K562 (cell line): Measurements from ENCODE around the gene SAT1. TPM values are rescaled to one million over a fixed set of nuclear protein-coding genes. Genes with fewer than 3 reads are reported as not detected.

Source experiments
- ATF7 ChIP-seq: fragments of 450-650 bp; IDR thresholded peaks from 2 replicates; pipeline ENCODE4 v1.7.1; 2014; ENCODE audit warnings: mild to moderate bottlenecking, moderate library complexity
- CEBPB ChIP-seq: fragments of 450-650 bp; IDR thresholded peaks from 2 replicates; pipeline ENCODE4 v1.6.1; 2016; ENCODE audit warnings: missing genetic modification characterization, missing compliant biosample characterization
- CREM ChIP-seq: IDR thresholded peaks from 2 replicates; pipeline ENCODE4 v1.6.1; 2014; ENCODE audit warnings: antibody characterized with exemption, low read depth
- GTF2F1 ChIP-seq: IDR thresholded peaks from 2 replicates; pipeline ENCODE4 v1.6.1; 2011; ENCODE audit warnings: low read depth, low read length, improper control_type of control experiment
- JUND ChIP-seq, 2 experiments: IDR thresholded peaks; 2 replicates in 1 of 2; 3 replicates in 1 of 2; pipeline ENCODE4 v1.6.1; 2011; ENCODE audit warnings: borderline replicate concordance in 2 of 2, low read depth in 2 of 2, low read length in 2 of 2, improper control_type of control experiment in 1 of 2, missing biosample characterization in 1 of 2, missing genetic modification characterization in 1 of 2, missing genetic modification reagents in 1 of 2
- NCOA4 ChIP-seq: fragments of 450-650 bp; IDR thresholded peaks from 2 replicates; pipeline ENCODE4 v1.6.1; 2018; ENCODE audit warnings: mild to moderate bottlenecking; ENCODE audit not compliant: partially characterized antibody
- NRF1 ChIP-seq, 2 experiments: fragments of 450-650 bp; IDR thresholded peaks in 1 of 2; conservative IDR thresholded peaks in 1 of 2; 2 replicates each; pipeline ENCODE4 v1.6.1; 2014; ENCODE audit warnings: mild to moderate bottlenecking in 2 of 2
- U2AF1 ChIP-seq: fragments of 200-400 bp; formaldehyde crosslinking; optimal IDR thresholded peaks from 2 replicates; pipeline ENCODE3; 2017; ENCODE audit warnings: mild to moderate bottlenecking, low read depth, low read length, moderate library complexity
- ZNF384 ChIP-seq: IDR thresholded peaks from 2 replicates; pipeline ENCODE4 v1.6.1; 2012; ENCODE audit warnings: low read depth, low read length, improper control_type of control experiment
- ZNF444 ChIP-seq: fragments of 250-450 bp; sonication (Bioruptor Pico); IDR thresholded peaks from 2 replicates; pipeline ENCODE4 v1.4.0; 2020; ENCODE audit warnings: mild to moderate bottlenecking, moderate library complexity
- polyA plus RNA-seq, 8 experiments: library from polyadenylated mRNA; depleted of rRNA in 4 of 8; stranded (reverse) in 5 of 8; unstranded in 3 of 8; fragments of >200 nt; fragmentation: Nextera tagmentation in 2 of 8; fragmentation: Illumina TruSeq in 1 of 8; extraction: Ambion mirVana in 2 of 8; extraction: Trizol in 1 of 8; gene quantifications; 2 replicates each; pipeline versions ENCODE4 v1.2.1 to v1.2.3, GENCODE V29; 2011 to 2014; ENCODE audit warnings: inconsistent platforms in 1 of 8, missing spikeins in 1 of 8
- total RNA-seq, 7 experiments: library from RNA; depleted of rRNA in 6 of 7; stranded (reverse); fragments of >200 nt in 6 of 7; fragmentation: Illumina TruSeq in 2 of 7; extraction: Trizol in 2 of 7; gene quantifications; 2 replicates each; pipeline versions ENCODE4 v1.2.1 to v1.2.3, GENCODE V29; 2011 to 2021; ENCODE audit warnings: low replicate concordance in 1 of 7
- TF ChIP-seq, protein P1 (sequence below), 2 experiments: fragments of 450-650 bp in 1 of 2; IDR thresholded peaks; 2 replicates each; pipeline ENCODE4 v1.6.1; 2011 to 2017; ENCODE audit warnings: low read depth in 2 of 2, antibody characterized with exemption in 1 of 2, borderline replicate concordance in 1 of 2, low read length in 1 of 2, mild to moderate bottlenecking in 1 of 2, mixed read lengths in 1 of 2; ENCODE audit not compliant: control insufficient read depth in 1 of 2
- TF ChIP-seq, protein P2 (sequence below): fragments of 450-650 bp; conservative IDR thresholded peaks from 2 replicates; pipeline ENCODE4 v1.6.1; 2016; ENCODE audit warnings: missing genetic modification characterization, low read depth, mild to moderate bottlenecking, control low read depth, missing compliant biosample characterization
- TF ChIP-seq, protein P3 (sequence below): fragments of 450-650 bp; formaldehyde crosslinking; IDR thresholded peaks from 2 replicates; pipeline ENCODE4 v1.4.0; 2022; ENCODE audit warnings: missing genetic modification characterization
- TF ChIP-seq, protein P4 (sequence below): sonication (generic); formaldehyde crosslinking; IDR thresholded peaks from 2 replicates; pipeline ENCODE4 v1.8.0; 2022; ENCODE audit warnings: missing genetic modification reagents, mild to moderate bottlenecking, borderline replicate concordance
- TF ChIP-seq, protein P5 (sequence below): fragments of 200-800 bp; sonication (Bioruptor generic); IDR thresholded peaks from 2 replicates; pipeline ENCODE4 v1.6.1; 2017; ENCODE audit warnings: missing genetic modification characterization, missing compliant biosample characterization

SAT1 gene
- total and polyA plus RNA-seq, 9 of the 15 experiments (the other 6 are each of a cell fraction or from before 2014, with no cell fraction given), result 47.4 to 194 (median 74.1) TPM

DNA sequence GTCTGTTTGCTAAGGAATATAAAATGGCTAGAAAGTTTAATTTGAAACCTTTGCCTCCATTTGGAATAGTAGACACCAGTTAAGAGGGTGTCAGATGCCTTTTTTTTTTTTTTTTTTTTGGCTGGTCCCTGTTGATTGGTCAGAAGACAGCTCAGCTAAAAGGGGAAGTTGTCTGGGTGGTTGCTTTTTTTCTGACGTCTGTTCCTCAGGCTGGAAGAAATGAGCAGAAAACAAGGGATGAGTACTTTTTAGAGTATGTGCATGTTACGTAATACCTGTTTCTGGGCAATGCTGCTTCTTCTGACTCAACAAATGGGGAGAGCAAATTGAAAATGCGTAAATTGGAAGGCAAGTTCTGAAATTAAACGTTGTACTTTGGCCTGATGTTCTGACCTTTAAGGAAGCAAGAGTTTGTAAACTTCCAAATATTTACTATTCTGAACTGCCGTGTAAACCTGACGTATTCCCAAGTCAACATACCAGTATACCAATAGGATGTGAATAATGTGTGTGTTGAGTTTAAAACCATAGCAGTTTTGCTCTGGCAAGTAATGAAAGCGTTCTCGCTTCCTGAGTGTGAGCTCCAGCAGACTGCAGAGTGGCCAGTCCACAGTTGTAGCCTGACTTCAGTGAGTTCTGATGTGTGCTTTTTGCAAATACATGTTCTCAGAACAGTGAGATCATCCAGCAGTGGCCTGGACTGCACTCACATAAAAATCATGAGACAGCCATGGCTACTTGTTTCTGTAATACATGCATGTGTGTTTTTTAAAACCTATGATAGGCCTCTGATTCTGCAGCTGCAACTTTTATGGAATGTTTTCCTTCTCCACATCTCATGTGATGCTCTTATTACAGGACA is 1.7 kb downstream of the SAT1 start (continued):
- TF ChIP-seq, protein P1, sequence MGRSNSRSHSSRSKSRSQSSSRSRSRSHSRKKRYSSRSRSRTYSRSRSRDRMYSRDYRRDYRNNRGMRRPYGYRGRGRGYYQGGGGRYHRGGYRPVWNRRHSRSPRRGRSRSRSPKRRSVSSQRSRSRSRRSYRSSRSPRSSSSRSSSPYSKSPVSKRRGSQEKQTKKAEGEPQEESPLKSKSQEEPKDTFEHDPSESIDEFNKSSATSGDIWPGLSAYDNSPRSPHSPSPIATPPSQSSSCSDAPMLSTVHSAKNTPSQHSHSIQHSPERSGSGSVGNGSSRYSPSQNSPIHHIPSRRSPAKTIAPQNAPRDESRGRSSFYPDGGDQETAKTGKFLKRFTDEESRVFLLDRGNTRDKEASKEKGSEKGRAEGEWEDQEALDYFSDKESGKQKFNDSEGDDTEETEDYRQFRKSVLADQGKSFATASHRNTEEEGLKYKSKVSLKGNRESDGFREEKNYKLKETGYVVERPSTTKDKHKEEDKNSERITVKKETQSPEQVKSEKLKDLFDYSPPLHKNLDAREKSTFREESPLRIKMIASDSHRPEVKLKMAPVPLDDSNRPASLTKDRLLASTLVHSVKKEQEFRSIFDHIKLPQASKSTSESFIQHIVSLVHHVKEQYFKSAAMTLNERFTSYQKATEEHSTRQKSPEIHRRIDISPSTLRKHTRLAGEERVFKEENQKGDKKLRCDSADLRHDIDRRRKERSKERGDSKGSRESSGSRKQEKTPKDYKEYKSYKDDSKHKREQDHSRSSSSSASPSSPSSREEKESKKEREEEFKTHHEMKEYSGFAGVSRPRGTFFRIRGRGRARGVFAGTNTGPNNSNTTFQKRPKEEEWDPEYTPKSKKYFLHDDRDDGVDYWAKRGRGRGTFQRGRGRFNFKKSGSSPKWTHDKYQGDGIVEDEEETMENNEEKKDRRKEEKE (IDR thresholded peaks at IDR 0.05; ENCODE audit: borderline replicate concordance in 1 of 2, control insufficient read depth in 1 of 2, low read depth in 2 of 2, low read length in 1 of 2), result peak in 1 of 2 experiments; percentile 25; a peak in 1 of 4 replicates
- TF ChIP-seq ATF7 (0 out of 2 replicates have a peak, but pooled peaks have one; percentile 12), JUND (IDR thresholded peaks at IDR 0.05; ENCODE audit: borderline replicate concordance, low read depth, low read length) (0 out of 2 replicates have a peak, but pooled peaks have one; percentile 16), JUND (tag; IDR thresholded peaks at IDR 0.05; ENCODE audit: borderline replicate concordance, low read depth, low read length) (no peak), CREM (peak; percentile 37; the same call in 1 of the 2 replicates), NCOA4 (no peak), ZNF384 (peak; percentile 99), U2AF1 (no peak), CEBPB (tag) (peak; percentile 95), GTF2F1 (no peak), ZNF444 (CRISPR knock-in tag) (no peak), NRF1 (conservative IDR thresholded peaks at IDR 0.05 in 1 of 2, IDR thresholded peaks at IDR 0.05 in 1 of 2) (0 out of 4 replicates have a peak, but pooled peaks of 1 of the 2 experiments have one; percentile 7)
- TF ChIP-seq, protein P2, sequence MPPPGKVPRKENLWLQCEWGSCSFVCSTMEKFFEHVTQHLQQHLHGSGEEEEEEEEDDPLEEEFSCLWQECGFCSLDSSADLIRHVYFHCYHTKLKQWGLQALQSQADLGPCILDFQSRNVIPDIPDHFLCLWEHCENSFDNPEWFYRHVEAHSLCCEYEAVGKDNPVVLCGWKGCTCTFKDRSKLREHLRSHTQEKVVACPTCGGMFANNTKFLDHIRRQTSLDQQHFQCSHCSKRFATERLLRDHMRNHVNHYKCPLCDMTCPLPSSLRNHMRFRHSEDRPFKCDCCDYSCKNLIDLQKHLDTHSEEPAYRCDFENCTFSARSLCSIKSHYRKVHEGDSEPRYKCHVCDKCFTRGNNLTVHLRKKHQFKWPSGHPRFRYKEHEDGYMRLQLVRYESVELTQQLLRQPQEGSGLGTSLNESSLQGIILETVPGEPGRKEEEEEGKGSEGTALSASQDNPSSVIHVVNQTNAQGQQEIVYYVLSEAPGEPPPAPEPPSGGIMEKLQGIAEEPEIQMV (tag), result no peak
- TF ChIP-seq, protein P3, sequence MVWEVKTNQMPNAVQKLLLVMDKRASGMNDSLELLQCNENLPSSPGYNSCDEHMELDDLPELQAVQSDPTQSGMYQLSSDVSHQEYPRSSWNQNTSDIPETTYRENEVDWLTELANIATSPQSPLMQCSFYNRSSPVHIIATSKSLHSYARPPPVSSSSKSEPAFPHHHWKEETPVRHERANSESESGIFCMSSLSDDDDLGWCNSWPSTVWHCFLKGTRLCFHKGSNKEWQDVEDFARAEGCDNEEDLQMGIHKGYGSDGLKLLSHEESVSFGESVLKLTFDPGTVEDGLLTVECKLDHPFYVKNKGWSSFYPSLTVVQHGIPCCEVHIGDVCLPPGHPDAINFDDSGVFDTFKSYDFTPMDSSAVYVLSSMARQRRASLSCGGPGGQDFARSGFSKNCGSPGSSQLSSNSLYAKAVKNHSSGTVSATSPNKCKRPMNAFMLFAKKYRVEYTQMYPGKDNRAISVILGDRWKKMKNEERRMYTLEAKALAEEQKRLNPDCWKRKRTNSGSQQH (CRISPR knock-in tag), result no peak
- TF ChIP-seq, protein P4, sequence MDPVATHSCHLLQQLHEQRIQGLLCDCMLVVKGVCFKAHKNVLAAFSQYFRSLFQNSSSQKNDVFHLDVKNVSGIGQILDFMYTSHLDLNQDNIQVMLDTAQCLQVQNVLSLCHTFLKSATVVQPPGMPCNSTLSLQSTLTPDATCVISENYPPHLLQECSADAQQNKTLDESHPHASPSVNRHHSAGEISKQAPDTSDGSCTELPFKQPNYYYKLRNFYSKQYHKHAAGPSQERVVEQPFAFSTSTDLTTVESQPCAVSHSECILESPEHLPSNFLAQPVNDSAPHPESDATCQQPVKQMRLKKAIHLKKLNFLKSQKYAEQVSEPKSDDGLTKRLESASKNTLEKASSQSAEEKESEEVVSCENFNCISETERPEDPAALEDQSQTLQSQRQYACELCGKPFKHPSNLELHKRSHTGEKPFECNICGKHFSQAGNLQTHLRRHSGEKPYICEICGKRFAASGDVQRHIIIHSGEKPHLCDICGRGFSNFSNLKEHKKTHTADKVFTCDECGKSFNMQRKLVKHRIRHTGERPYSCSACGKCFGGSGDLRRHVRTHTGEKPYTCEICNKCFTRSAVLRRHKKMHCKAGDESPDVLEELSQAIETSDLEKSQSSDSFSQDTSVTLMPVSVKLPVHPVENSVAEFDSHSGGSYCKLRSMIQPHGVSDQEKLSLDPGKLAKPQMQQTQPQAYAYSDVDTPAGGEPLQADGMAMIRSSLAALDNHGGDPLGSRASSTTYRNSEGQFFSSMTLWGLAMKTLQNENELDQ (CRISPR knock-in tag), result no peak
- TF ChIP-seq, protein P5, sequence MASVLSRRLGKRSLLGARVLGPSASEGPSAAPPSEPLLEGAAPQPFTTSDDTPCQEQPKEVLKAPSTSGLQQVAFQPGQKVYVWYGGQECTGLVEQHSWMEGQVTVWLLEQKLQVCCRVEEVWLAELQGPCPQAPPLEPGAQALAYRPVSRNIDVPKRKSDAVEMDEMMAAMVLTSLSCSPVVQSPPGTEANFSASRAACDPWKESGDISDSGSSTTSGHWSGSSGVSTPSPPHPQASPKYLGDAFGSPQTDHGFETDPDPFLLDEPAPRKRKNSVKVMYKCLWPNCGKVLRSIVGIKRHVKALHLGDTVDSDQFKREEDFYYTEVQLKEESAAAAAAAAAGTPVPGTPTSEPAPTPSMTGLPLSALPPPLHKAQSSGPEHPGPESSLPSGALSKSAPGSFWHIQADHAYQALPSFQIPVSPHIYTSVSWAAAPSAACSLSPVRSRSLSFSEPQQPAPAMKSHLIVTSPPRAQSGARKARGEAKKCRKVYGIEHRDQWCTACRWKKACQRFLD, result no peak
